Heart right ventricle (tissue), 16 donors: Measurements from ENCODE around the gene RAD51B. TPM values are rescaled to one million over a fixed set of nuclear protein-coding genes. Genes with fewer than 3 reads are reported as not detected.
A peak's percentile ranks its signal among the peaks of the same experiment; 100 is the strongest.

Experiments
- ATAC-seq, 8 donors: fragments of 200-7000 bp; cut with Tn5 transposase; one replicate each; pipeline ENCODE4 v1.9.1; 2020; ENCODE audit warnings: mild to moderate bottlenecking in 8 of 8, moderate library complexity in 8 of 8, moderate number of reproducible peaks in 1 of 8
- DNase-seq, 2 donors: peaks; one replicate each; pipeline ENCODE4 v3.0.0-alpha.2; 2020
- H3K27ac ChIP-seq, 10 donors: fragments of 200-600 bp; sonication (generic) in 2 of 10; one replicate each; pipeline versions ENCODE4 v1.5.0 to v1.8.0; 2020 to 2022; ENCODE audit warnings: mild to moderate bottlenecking in 3 of 10
- H3K27me3 ChIP-seq, 7 donors: fragments of 200-600 bp; one replicate each; pipeline ENCODE4 v1.8.0; 2021 to 2022; ENCODE audit warnings: mild to moderate bottlenecking in 2 of 7
- H3K36me3 ChIP-seq, 9 donors: fragments of 200-600 bp; sonication (generic) in 1 of 9; one replicate each; pipeline versions ENCODE4 v1.5.0 to v1.8.0; 2020 to 2022; ENCODE audit warnings: mild to moderate bottlenecking in 2 of 9
- H3K4me1 ChIP-seq, 9 donors: fragments of 200-600 bp; sonication (generic) in 1 of 9; one replicate each; pipeline versions ENCODE4 v1.5.0 to v1.8.0; 2020 to 2022; ENCODE audit warnings: mild to moderate bottlenecking in 4 of 9
- H3K4me3 ChIP-seq, 10 donors: fragments of 200-600 bp; sonication (generic) in 2 of 10; one replicate each; pipeline versions ENCODE4 v1.5.0 to v1.8.0; 2020 to 2022; ENCODE audit warnings: mild to moderate bottlenecking in 7 of 10, moderate library complexity in 2 of 10
- H3K9me3 ChIP-seq, 11 donors: fragments of 200-600 bp in 10 of 11; sonication (generic) in 2 of 11; one replicate each; pipeline versions ENCODE4 v1.5.0 to v1.8.0; 2013 to 2022; ENCODE audit warnings: mild to moderate bottlenecking in 2 of 11, control low read depth in 1 of 11, moderate library complexity in 1 of 11
- WGBS, 2 donors: extraction: QIAGEN DNeasy Blood & Tissue Kit; methylation state at CpG; one replicate each; pipeline ENCODE4 v1.1.7; 2013; ENCODE audit warnings: inconsistent platforms in 1 of 2; 5-methylcytosine and 5-hydroxymethylcytosine counted together
- intact Hi-C, 10 donors: fragments of 100-400 bp; cut with DNase I; formaldehyde crosslinking; loops; one replicate each; pipeline versions ENCODE4 v1.11.1 to v1.14.2; 2022
- polyA plus RNA-seq, 2 donors: library from polyadenylated mRNA; stranded (reverse); fragments of 200-250 nt; gene quantifications; one replicate each; pipeline ENCODE4 v1.2.3, GENCODE V29; 2013
- total RNA-seq, 10 donors: library from RNA; stranded (reverse); fragmentation: NEBNext Ultra II Directional in 3 of 10; extraction: Animal tissue kit (Norgen Biotek cat#: 25700) in 3 of 10; gene quantifications; one replicate each; pipeline versions ENCODE4 v1.2.1 to v1.2.4, GENCODE V29; 2021 to 2023
- TF ChIP-seq, protein P1 (sequence below), 9 donors: fragments of 200-600 bp; sonication (generic) in 2 of 9; IDR thresholded peaks; one replicate each; pipeline versions ENCODE4 v1.5.0 to v1.8.0; 2021 to 2022; ENCODE audit warnings: antibody characterized with exemption in 9 of 9, mild to moderate bottlenecking in 5 of 9, moderate library complexity in 1 of 9
- donor health status: Arrhythmogenic right ventricular cardiomyopathy.
- donor health status: ischemic (EF 13 %, LVEDD 7.1; RV severe dilation, severe dysfunction).
- donor health status: healthy with polysubstance abuse.
- donor health status: DM: no; HTN: yes; CAD: no.
- donor health status: DM: no; HTN: no; CAD: no.
- donor health status: ischemic (EF 25% LVEDD 6.9; RV normal size, moderate dysfunction).
- donor health status: ischemic (EF 25% LVEDD 5.7; RV mildly dilated, moderate dysfunction).
- donor health status: healthy.
- donor health status: DM: yes; HTN: yes; CAD: no.
- donor health status: Ischemic cardiomyopathy.
- donor health status: ischemic (EF 35%, LVEDD 5.7; RV mildly dilated, moderate dysfunction).
- donor health status: nonischemic (EF 11% LVEDD 7.7; RV severe dilation, severe dysfunction).
- donor health status: DM: yes; HTN: yes; CAD: no.
- donor health status: PGD.
- donor health status: ischemic (EF 29% LVEDD 5.4; RV normal size, mild dysfunction).
- donor health status: nonischemic (EF 23%, LVEDD 6.1; RV moderate dilation, normal function).

The RAD51B gene
- total and polyA plus RNA-seq, 12 donors: 0.88 to 8.6 (median 3.5) TPM

- TF ChIP-seq, protein P1, sequence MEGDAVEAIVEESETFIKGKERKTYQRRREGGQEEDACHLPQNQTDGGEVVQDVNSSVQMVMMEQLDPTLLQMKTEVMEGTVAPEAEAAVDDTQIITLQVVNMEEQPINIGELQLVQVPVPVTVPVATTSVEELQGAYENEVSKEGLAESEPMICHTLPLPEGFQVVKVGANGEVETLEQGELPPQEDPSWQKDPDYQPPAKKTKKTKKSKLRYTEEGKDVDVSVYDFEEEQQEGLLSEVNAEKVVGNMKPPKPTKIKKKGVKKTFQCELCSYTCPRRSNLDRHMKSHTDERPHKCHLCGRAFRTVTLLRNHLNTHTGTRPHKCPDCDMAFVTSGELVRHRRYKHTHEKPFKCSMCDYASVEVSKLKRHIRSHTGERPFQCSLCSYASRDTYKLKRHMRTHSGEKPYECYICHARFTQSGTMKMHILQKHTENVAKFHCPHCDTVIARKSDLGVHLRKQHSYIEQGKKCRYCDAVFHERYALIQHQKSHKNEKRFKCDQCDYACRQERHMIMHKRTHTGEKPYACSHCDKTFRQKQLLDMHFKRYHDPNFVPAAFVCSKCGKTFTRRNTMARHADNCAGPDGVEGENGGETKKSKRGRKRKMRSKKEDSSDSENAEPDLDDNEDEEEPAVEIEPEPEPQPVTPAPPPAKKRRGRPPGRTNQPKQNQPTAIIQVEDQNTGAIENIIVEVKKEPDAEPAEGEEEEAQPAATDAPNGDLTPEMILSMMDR (IDR thresholded peaks at IDR 0.05): no peak
- DNase-seq (no peak), ATAC-seq (no peak)
- intact Hi-C loops: loop anchor here in 3 of 10 donors (2.0 to 10.0 kb wide), 3 partner anchors 78 to 81 kb away; no protein-coding TSS in a partner anchor
- Histone ChIP-seq H3K27ac (peak overlapping the region in 8 of 10 donors; percentile 12 to 85 (median 58)), H3K27me3 (no peaks in the 10 kb centered on the region), H3K9me3 (no peaks in the 10 kb centered on the region), H3K4me3 (no peak overlapping the region), H3K36me3 (no peaks in the 10 kb centered on the region), H3K4me1 (peaks cover 13 to 52% (median 37%) of the 10 kb centered on the region in 9 donors)
- WGBS, 2 donors: 82 to 83% methylated on average over 7 of the region's 7 CpGs
Measured at GRCh38 chr14:68625366-68626090, 805.9 kb downstream of the RAD51B start.

- Histone ChIP-seq H3K27ac (peak overlapping the region in 9 of 10 donors; percentile 12 to 85 (median 62)), H3K4me3 (no peak overlapping the region), H3K27me3 (no peaks in the 10 kb centered on the region), H3K4me1 (peaks cover 13 to 52% (median 36%) of the 10 kb centered on the region in 9 donors), H3K9me3 (no peaks in the 10 kb centered on the region), H3K36me3 (no peaks in the 10 kb centered on the region)
- DNase-seq (peak in 1 of 2 donors; percentile 55), ATAC-seq (peak; percentile 26 to 79 (median 64))
- TF ChIP-seq, protein P1 (IDR thresholded peaks at IDR 0.05): no peak
- intact Hi-C loops: loop anchor here in 3 of 10 donors (2.0 to 10.0 kb wide), 3 partner anchors 79 to 82 kb away; no protein-coding TSS in a partner anchor
- WGBS, 2 donors: 23 to 29% methylated on average over 1 of the region's 1 CpG
Measured at GRCh38 chr14:68626386-68626785, 806.8 kb downstream of the RAD51B start.

DNA sequence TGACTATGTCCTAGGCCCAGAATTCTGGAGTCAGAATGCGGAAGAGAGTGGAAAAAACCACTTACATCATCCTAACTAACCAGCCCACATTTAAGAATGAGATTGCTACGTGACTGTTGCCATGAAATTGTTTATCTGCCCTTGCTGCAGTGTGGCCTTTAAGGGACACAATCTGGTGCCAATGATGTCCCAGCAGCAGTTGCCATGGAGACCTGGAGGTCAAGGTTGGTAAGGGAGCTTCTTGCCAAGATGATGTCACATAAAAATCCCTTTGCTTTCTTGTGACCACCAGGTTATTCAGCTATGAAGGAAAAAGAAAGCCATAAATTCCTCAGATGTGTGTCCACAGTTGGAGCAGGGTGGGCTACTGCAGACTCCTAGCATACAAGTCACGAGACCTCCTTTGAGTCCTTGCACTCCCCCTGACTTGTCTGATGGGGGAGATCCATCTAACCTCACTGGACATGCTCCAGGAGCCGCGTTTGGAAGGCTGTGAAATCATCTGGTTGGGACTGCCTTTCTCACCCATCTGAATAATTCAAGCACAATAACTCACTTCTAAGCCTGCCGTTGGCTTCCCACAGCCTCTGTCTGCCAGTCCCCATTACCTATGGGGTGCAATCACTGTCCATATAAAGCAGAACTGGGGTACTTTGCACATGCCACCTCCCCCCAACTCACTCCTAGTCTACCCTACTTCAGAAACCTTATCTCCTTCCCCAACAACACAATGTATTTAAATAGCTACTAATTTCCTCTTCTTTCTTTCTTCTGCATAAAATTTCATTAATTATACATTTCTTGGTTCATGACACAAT lies 807.7 kb downstream of the RAD51B start:
- TF ChIP-seq, protein P1 (IDR thresholded peaks at IDR 0.05): no peak
- Histone ChIP-seq H3K9me3 (no peaks in the 10 kb centered on the region), H3K36me3 (no peaks in the 10 kb centered on the region), H3K4me3 (no peak overlapping the region), H3K27ac (peak overlapping the region in 9 of 10 donors; percentile 12 to 85 (median 62)), H3K4me1 (peaks cover 4 to 52% (median 35%) of the 10 kb centered on the region in 9 donors), H3K27me3 (no peaks in the 10 kb centered on the region)
- peak in 1 of 2 donors; percentile 51 for DNase-seq
- intact Hi-C loops: loop anchor here in 3 of 10 donors (2.0 to 10.0 kb wide), 3 partner anchors 80 to 82 kb away; no protein-coding TSS in a partner anchor
- 55% methylated on average over 6 of the region's 6 CpGs for WGBS, 2 donors
- ATAC-seq: peak; percentile 10 to 73 (median 58)
